ENCODE measurements around the gene GIT2. TPM values are rescaled to one million over a fixed set of nuclear protein-coding genes. Genes with fewer than 3 reads are reported as not detected.
"Not testable (repeated sequence)": the region's sequence is repeated elsewhere in the genome, so short reads cannot be mapped to it uniquely, and the experiment has no call there.

GIT2 gene
- total and polyA plus RNA-seq, 5 experiments from 2014 or later, result 54.9 to 102 (median 67.4) TPM

DNA sequence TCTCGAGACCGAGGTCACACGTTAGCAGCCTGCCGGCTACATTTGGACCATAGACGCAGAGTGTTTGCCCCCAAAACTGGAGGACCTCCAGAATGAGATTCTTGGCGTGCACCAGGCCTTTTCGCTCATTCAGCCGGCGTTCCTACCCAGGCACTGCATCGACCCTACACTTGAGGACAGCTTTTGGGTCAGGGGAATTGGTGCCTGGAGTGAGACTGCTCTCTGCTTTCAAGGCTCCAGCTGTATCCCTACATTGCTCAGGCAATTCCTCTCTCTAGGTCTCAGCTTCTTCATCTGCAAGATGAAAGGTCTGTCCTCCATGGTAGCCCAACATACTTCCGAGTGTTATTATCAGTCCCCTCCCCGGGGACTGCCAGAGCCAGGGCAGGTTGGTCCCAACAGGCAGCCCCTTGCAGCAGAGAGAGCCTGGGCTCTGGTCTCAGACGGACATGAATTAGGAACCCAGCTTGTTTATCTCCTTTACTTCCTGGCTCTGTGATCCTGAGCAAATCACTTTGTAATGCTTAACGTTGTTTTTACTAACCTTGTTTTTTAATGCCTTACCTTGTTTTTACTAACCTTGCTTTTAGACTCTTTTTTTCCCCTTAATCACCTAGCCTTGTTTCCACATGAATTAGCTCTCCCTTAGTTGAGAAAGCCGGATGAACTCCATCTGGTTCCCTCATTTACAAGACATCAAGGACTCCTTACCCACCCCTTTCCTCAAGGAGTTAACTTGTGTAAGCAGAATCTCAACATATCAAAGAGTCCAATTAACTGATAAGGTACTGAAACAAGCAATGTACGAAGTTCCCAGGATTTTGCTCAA lies 95.2 kb downstream of the GIT2 start:
- Mint-ChIP-seq H3K4me3 (peak overlapping the region; percentile 92 to 97 (median 95)), H3K4me1 (peaks cover 16 to 32% (median 26%) of the 10 kb centered on the region in 4 donors), H3K9me3 (no peaks in the 10 kb centered on the region), H3K27me3 (no peaks in the 10 kb centered on the region), H3K36me3 (peaks cover 6 to 31% (median 13%) of the 10 kb centered on the region in 3 donors), H3K27ac (peak overlapping the region; percentile 92 to 98 (median 94))
- peak in 1 of 2 donors; percentile 5 for ATAC-seq
- DNase-seq, result peak in 1 of 10 donors; percentile 8
- POLR2A ChIA-PET, result interaction anchor here (0.6 to 1.4 kb wide), 6 partner anchors 11 to 98 kb away, joined by 3 to 4 read pairs (median 3); partner anchors contain the start of gene ANKRD13A

DNA sequence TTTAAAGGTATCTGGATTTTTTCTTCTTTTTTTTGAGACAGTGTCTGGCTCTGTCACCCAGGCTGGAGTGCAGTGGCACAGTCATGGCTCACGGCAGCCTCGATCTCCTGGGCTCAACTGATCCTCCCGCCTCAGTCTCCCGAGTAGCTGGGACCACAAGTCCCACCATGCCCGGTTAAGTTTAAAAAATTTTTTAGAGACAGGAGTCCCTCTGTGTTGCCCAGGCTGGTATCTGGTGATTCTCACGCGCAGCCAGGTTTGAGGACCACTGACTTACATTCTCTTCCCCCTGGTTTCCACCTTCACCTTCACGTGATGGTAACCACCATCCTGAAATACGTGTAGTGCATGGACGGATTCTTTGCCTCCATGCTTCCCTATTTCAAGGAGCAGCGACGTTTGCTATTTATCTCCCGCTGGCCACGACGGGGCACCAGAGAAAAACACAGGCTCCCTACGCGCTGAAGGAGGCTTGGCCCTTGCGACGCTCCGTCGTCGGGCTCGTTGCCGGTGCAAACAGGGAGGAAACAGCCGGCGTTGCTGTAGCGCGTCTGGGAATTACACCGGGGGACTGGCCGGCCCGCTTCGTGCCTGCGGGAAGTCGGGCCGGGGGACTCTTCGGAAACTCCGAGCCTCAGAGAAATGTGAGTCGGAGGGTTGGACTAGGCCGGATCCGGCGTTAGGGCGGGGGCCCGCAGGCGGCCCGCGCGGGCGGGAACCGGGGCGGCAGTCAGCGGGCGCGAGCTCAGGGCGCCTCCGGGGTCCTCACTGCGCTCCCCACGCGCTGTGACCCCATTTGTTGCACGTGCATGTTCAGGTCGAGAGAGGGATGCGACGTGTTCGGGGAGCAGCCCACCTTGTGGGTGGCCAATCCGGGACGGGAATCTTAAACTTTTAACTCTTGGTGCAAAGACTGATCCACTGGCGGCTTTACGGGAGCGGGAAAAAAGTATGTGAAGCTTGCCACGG lies 96.1 kb downstream of the GIT2 start, which contains the start of gene TCHP:
TCHP (plus strand) TSS at position 492 of the 969 bp plus-strand sequence. CDS start 2,753 bp downstream, outside the sequence.
- DNase-seq (peak; percentile 49 to 84 (median 66)), ATAC-seq (peak; percentile 87 to 91)
- Mint-ChIP-seq H3K27me3 (no peaks in the 10 kb centered on the region), H3K4me3 (peak within 1 kb of the TSS; percentile 92 to 97 (median 95)), H3K27ac (peak within 1 kb of the TSS; percentile 93 to 99 (median 96)), H3K4me1 (peaks cover 15 to 32% (median 26%) of the 10 kb centered on the region in 4 donors), H3K9me3 (no peaks in the 10 kb centered on the region), H3K36me3 (peaks cover 5 to 22% (median 8%) of the 10 kb centered on the region in 3 donors)
- POLR2A ChIA-PET, result interaction anchor here (0.5 to 1.4 kb wide), 6 partner anchors 11 to 1313 kb away, joined by 3 to 4 read pairs (median 3); no protein-coding TSS in a partner anchor

DNA sequence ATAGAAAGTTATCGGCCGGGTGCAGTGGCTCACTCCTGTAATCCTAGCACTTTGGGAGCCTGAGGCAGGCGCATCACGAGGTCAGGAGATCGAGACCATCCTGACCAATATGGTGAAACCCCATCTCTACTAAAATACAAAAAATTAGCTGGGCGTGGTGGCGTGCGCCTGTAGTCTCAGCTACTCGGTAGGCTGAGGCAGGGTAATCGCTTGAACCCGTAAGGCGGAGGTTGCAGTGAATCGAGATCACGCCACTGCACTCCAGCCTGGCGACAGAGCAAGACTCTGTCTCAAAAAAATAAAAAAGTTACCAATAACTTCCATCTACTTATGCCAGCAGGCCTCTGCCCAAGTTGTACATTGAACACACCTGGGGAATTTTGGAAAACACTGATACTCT lies 96.8 kb downstream of the GIT2 start:
- DNase-seq, H3K27me3 Mint-ChIP-seq, H3K9me3 Mint-ChIP-seq, ATAC-seq: not testable (repeated sequence)
- Mint-ChIP-seq H3K36me3 (peaks cover 0 to 14% (median 1%) of the 10 kb centered on the region in 3 donors), H3K4me1 (peaks cover 14 to 32% (median 26%) of the 10 kb centered on the region in 4 donors), H3K4me3 (peak overlapping the region; percentile 22 to 97 (median 94)), H3K27ac (peak overlapping the region in 8 of 10 donors; percentile 50 to 99 (median 96))
- POLR2A ChIA-PET, result interaction anchor here (0.5 to 0.7 kb wide), 2 partner anchors 116 to 1312 kb away, joined by 3 to 4 read pairs; no protein-coding TSS in a partner anchor

DNA sequence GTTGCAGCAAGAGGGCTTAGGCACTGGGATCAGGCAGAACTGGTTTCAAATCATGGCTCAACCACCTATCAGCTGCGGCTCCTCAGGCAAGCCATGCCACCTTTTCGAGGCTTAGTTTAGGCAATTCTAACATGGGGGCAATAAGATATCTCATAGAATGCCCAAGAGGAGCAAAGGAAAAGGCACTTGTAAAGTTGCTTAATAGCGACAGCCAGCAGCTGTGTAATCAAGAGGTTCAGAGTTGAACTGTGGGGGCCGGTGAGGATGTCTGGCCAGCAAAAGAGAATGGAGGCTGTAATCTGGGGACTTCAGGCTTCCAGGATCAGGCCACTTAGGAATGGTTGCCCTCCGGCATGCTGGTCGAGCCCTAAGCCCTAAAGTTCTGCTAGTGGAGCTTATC lies 99.1 kb downstream of the GIT2 start:
- ATAC-seq (no peak), DNase-seq (no peak)
- peak overlapping the region in 1 of 10 donors; percentile 53 for H3K27ac Mint-ChIP-seq
- POLR2A ChIA-PET, result interaction anchor here (0.7 kb wide), 1 partner anchor 302 kb away, joined by 3 read pairs; no protein-coding TSS in a partner anchor
- no peaks in the 10 kb centered on the region for H3K27me3 Mint-ChIP-seq
- H3K36me3 Mint-ChIP-seq, result no peaks in the 10 kb centered on the region
- no peak overlapping the region for H3K4me3 Mint-ChIP-seq
- H3K9me3 Mint-ChIP-seq, result no peaks in the 10 kb centered on the region
- peaks cover 15 to 42% (median 40%) of the 10 kb centered on the region in 4 donors for H3K4me1 Mint-ChIP-seq

DNA sequence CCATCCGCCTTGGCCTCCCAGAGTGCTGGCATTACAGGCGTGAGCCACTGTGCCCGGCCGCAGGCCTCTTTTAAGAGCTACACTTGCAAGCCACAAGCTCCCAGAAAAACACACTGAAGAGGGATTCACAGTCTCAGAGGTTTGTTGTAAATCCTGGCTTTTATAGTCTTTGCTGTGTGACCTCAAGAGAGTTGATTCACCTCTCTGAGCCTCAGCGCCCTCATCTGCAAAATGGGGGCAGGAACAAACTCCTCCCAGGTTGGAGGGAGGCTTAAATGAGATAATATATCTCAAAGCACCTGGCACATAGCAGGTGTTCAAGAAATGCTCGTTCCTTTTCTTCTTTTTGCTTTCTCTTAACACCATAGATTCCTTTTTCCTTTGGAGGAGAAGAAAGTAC lies 100.0 kb downstream of the GIT2 start:
- DNase-seq, result no peak
- Mint-ChIP-seq H3K36me3 (no peaks in the 10 kb centered on the region), H3K4me3 (no peak overlapping the region), H3K4me1 (peaks cover 10 to 34% (median 34%) of the 10 kb centered on the region in 4 donors), H3K27ac (no peak overlapping the region), H3K27me3 (no peaks in the 10 kb centered on the region), H3K9me3 (no peaks in the 10 kb centered on the region)
- POLR2A ChIA-PET, result no interaction called here
- no peak for ATAC-seq

DNA sequence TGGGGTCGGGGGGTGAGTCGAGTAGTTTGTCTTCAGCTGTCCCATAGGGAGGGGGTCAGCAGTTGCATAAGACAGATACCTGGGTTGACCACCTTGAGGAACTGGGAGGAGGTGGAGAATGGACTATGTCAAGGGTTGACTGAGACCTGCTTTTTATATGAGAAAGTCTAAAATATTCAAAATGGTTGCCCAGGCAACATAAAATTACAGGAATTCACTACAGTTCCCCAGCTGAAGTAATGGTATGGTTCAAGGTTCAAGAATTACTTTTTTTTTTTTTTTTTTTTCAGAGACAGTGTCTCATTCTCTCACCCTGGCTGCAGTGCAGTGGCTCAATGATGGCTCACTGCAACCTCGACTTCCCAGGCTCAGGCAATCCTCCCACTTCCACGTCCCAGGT lies 101.2 kb downstream of the GIT2 start:
- no peak overlapping the region for H3K4me3 Mint-ChIP-seq
- H3K36me3 Mint-ChIP-seq, result no peaks in the 10 kb centered on the region
- peaks cover 4 to 29% (median 23%) of the 10 kb centered on the region in 4 donors for H3K4me1 Mint-ChIP-seq
- POLR2A ChIA-PET, result interaction anchor here (0.6 kb wide), 1 partner anchor 13 kb away, joined by 3 read pairs; no protein-coding TSS in a partner anchor
- no peak for ATAC-seq
- no peaks in the 10 kb centered on the region for H3K9me3 Mint-ChIP-seq
- H3K27me3 Mint-ChIP-seq, result no peaks in the 10 kb centered on the region
- H3K27ac Mint-ChIP-seq, result no peak overlapping the region
- no peak for DNase-seq

DNA sequence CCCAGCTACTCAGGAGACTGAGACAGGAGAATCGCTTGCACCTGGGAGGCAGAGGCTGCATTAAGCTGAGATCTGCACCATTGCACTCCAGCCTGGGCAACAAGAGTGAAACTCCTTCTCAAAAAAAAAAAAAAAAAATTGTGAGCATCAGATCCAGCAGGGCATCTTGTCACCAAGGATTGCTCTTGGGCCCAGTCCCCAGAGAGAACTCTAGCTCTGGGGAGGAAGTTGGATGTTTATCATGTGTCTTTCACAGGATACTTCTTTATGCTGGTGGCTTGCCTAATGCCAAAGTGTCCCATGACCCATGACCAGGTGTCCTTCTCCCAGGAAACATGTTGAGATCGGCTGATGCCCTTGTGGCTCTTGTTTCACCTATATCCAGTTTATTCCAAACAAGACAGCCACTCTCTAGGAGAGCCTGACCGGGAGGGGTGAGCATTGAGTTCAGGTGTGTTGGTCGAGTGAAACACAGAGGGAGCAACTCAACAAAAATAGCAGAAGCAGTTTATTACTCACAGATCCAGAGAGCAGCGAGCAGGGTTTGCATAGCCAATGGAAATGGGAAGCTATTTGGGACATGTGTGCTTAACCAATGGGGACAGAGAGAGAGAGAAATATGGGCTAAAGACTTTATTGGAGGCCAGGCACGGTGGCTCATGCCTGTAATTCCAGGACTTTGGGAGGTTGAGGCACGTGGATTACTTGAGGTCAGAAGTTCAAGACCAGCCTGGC lies 102.7 kb downstream of the GIT2 start:
- Mint-ChIP-seq H3K27ac (peak overlapping the region in 4 of 10 donors; percentile 71 to 81 (median 76)), H3K4me3 (peak overlapping the region in 3 of 10 donors; percentile 6 to 45 (median 38))
- POLR2A ChIA-PET, result interaction anchor here (0.7 to 0.9 kb wide), 2 partner anchors 15 to 173 kb away, joined by 3 read pairs; no protein-coding TSS in a partner anchor

DNA sequence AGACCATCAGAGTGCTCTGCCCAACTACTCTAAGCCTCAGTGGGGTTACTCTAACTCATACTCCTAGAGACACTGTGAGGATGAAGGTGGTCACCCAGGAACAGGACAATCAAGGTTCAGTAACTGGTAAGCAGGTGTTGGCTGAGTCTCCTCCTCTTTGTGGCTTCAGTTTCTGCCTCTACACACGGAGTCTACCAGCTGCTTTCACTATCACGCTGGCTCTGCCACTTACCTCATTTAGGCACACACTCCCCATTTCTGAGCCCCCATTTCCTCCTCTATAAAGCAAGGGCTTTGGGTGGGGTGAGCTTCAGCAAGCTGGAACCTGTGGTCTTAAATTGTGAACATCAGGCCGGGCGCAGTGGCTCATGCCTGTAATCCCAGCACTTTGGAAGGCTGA lies 103.4 kb downstream of the GIT2 start:
- no peaks in the 10 kb centered on the region for H3K9me3 Mint-ChIP-seq
- no peaks in the 10 kb centered on the region for H3K36me3 Mint-ChIP-seq
- POLR2A ChIA-PET, result interaction anchor here (0.6 kb wide), 1 partner anchor 10 kb away, joined by 7 read pairs; no protein-coding TSS in a partner anchor
- peak overlapping the region in 7 of 10 donors; percentile 25 to 81 (median 50) for H3K27ac Mint-ChIP-seq
- peaks cover 17 to 46% (median 40%) of the 10 kb centered on the region in 4 donors for H3K4me1 Mint-ChIP-seq
- H3K27me3 Mint-ChIP-seq, result no peaks in the 10 kb centered on the region
- peak in 3 of 10 donors; percentile 25 to 40 (median 31) for DNase-seq
- peak; percentile 44 to 76 for ATAC-seq
- H3K4me3 Mint-ChIP-seq, result peak overlapping the region in 5 of 10 donors; percentile 6 to 45 (median 38)

More for the DNA sequence above, 102.7 kb downstream of the GIT2 start:
- Mint-ChIP-seq H3K27me3 (no peaks in the 10 kb centered on the region), H3K9me3 (no peaks in the 10 kb centered on the region), H3K4me1 (peaks cover 14 to 40% (median 33%) of the 10 kb centered on the region in 4 donors), H3K36me3 (no peaks in the 10 kb centered on the region)
- ATAC-seq (no peak), DNase-seq (no peak)

DNA sequence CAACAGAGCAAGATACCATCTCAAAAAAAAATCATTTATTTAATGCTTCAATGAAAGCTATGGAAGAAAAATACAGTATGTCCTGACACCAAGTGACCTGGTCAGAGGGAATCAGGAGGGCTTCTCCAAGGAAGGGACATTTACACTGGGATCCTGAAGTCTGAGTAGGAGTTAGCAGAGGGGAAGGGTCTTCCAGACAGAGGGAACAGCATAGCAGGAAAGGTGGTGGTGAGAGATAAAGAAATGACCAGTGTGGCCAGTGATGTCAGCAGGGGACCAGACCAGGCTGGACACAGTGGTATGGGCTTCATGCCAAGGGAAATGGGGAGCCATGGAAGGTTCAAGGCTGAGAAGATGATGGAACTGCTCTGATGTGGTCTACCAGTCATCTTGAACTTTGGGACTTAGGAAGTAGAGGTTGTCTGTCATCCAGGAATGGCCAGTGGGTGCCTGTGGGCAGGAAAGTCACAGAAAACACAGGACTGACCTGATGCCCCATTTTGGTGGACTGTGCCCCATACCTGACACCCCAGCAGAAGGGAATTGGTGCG lies 103.9 kb downstream of the GIT2 start:
- Mint-ChIP-seq H3K9me3 (no peaks in the 10 kb centered on the region), H3K27ac (peak overlapping the region in 6 of 10 donors; percentile 43 to 93 (median 63)), H3K4me3 (peak overlapping the region in 5 of 10 donors; percentile 6 to 52 (median 38)), H3K4me1 (peaks cover 20 to 52% (median 44%) of the 10 kb centered on the region in 4 donors), H3K36me3 (no peaks in the 10 kb centered on the region), H3K27me3 (no peaks in the 10 kb centered on the region)
- DNase-seq, result no peak
- POLR2A ChIA-PET, result interaction anchor here (0.6 kb wide), 1 partner anchor 10 kb away, joined by 7 read pairs; no protein-coding TSS in a partner anchor
- ATAC-seq, result no peak

DNA sequence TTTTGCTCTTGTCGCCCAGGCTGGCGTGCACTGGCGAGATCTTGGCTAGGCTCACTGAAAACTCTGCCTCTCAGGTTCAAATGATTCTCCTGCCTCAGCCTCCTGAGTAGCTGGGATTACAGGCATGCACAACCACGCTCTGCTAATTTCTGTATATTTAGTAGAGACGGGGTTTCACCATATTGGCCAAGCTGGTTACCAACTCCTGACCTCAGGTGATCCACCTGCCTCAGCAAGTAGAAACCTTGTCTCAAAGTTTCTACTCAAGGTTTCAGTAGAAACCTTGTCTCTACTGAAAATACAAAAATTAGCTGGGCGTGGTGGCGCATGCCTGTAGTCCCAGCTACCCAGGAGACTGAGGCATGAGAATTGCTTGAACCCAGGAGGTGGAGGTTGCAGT lies 104.4 kb downstream of the GIT2 start:
- H3K9me3 Mint-ChIP-seq, DNase-seq, H3K36me3 Mint-ChIP-seq, H3K27me3 Mint-ChIP-seq, ATAC-seq: not testable (repeated sequence)
- Mint-ChIP-seq H3K4me1 (peaks cover 20 to 53% (median 44%) of the 10 kb centered on the region in 4 donors), H3K4me3 (peak overlapping the region in 2 of 10 donors; percentile 31 to 38), H3K27ac (peak overlapping the region in 5 of 10 donors; percentile 20 to 93 (median 76))
- POLR2A ChIA-PET, result interaction anchor here (0.6 to 0.7 kb wide), 2 partner anchors 9 to 14 kb away, joined by 3 to 4 read pairs; no protein-coding TSS in a partner anchor

Data from naive thymus-derived CD8-positive, alpha-beta T cell (primary cell).